GM10248 (cell line): ENCODE data around the gene CCDC74A.
A peak's percentile ranks its signal among the peaks of the same experiment; 100 is the strongest.
"Not testable (repeated sequence)": the region's sequence is repeated elsewhere in the genome, so short reads cannot be mapped to it uniquely, and the experiment has no call there.

Experiments
- CTCF ChIA-PET: fragments of 300-600 bp; sonication (Branson Sonifier 250); formaldehyde crosslinking; extraction: SDS; loops from one replicate; lab custom pipeline; 2021; ENCODE audit warnings: antibody characterized with exemption; lab: Yijun Ruan, JAX
- POLR2A ChIA-PET: fragments of 350-650 bp; sonication (Branson Sonifier 250); formaldehyde crosslinking; extraction: SDS; loops from one replicate; lab custom pipeline; 2020; ENCODE audit warnings: antibody characterized with exemption; lab: Yijun Ruan, JAX
- DNase-seq: peaks from one replicate; pipeline ENCODE4 v3.0.0; 2012; ENCODE audit errors: extremely low spot score
- TF ChIP-seq, protein P1 (sequence below): IDR thresholded peaks from 2 replicates; pipeline ENCODE4 v1.5.1; 2012; ENCODE audit warnings: mild to moderate bottlenecking, low read depth; ENCODE audit errors: extremely low read depth, missing control alignments, control extremely low read depth

Gene CCDC74A

GRCh38 chr2:131521961-131522781 lies 5.5 kb upstream of the CCDC74A start:
- CTCF ChIA-PET = no interaction called here
- DNase-seq = no peak
- TF ChIP-seq, protein P1, sequence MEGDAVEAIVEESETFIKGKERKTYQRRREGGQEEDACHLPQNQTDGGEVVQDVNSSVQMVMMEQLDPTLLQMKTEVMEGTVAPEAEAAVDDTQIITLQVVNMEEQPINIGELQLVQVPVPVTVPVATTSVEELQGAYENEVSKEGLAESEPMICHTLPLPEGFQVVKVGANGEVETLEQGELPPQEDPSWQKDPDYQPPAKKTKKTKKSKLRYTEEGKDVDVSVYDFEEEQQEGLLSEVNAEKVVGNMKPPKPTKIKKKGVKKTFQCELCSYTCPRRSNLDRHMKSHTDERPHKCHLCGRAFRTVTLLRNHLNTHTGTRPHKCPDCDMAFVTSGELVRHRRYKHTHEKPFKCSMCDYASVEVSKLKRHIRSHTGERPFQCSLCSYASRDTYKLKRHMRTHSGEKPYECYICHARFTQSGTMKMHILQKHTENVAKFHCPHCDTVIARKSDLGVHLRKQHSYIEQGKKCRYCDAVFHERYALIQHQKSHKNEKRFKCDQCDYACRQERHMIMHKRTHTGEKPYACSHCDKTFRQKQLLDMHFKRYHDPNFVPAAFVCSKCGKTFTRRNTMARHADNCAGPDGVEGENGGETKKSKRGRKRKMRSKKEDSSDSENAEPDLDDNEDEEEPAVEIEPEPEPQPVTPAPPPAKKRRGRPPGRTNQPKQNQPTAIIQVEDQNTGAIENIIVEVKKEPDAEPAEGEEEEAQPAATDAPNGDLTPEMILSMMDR = no peak
- POLR2A ChIA-PET = no interaction called here

DNA sequence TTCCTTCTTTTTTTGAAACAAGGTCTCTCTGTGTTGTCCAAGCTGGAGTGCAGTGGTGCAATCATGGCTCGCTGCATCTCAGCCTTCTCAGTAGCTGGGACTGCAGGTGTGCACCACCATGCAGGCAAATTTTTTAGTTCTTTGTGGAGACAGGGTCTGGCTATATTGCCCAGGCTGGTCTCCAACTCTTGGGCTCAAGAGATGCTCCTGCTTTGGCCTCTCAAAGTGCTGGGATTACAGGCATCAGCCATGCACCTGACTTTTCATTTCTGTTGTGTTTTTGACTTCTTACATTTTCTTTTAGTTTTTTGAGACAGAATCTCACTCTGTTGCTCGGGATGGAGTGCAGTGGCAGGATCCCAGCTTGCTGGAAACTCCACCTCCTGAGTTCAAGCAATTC lies 2.4 kb upstream of the CCDC74A start:
- CTCF ChIA-PET = interaction anchor here (1.1 kb wide), 1 partner anchor 27 kb away, joined by 3 read pairs; no protein-coding TSS in a partner anchor
- POLR2A ChIA-PET = interaction anchor here (0.7 kb wide), 1 partner anchor 33 kb away, joined by 3 read pairs; no protein-coding TSS in a partner anchor
- not testable (repeated sequence) for DNase-seq

GRCh38 chr2:131528981-131529863 lies 1.5 kb downstream of the CCDC74A start:
- POLR2A ChIA-PET = not testable (repeated sequence)
- peak; percentile 46 for DNase-seq
- CTCF ChIA-PET = interaction anchor here (1.2 to 2.3 kb wide), 2 partner anchors 10 to 37 kb away, joined by 3 to 7 read pairs; partner anchors contain the start of gene MZT2A

DNA sequence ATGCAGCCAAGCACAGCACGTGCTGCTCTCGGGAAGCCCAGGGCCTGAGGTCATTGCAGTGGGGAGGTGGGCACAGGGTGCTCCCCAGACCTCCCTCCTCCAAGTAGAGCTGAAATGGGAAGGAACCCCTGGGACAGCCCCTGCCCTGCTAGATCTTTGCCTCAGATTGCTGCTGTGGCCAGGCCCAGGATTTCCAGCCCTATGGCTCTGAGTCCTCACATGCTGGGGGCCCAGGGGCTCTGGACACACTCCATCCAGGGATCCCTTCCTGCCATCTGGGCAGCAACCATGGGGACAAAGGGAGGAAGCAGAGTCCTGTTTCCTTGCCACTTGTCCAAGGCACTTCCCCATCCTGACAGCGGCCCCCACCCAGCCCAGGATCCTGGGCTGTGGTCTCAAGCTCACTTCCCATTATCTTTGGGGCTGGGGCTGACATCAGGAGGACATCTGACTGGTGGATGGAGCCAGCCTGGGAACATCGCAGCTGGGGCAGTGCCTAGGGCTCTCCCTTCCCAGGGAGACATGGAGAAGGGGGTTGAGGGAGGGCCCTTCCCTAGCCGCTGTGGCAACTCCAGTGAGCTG lies 2.3 kb downstream of the CCDC74A start:
- POLR2A ChIA-PET, DNase-seq: not testable (repeated sequence)
- CTCF ChIA-PET = interaction anchor here (2.3 kb wide), 1 partner anchor 37 kb away, joined by 7 read pairs; the partner anchor contains the start of gene MZT2A

- POLR2A ChIA-PET, CTCF ChIA-PET, DNase-seq: not testable (repeated sequence)
- TF ChIP-seq, protein P1 = peak; percentile 9
Observed at GRCh38 chr2:131530626-131531344, 3.1 kb downstream of the CCDC74A start.

GRCh38 chr2:131531547-131532185 lies 4.0 kb downstream of the CCDC74A start:
- POLR2A ChIA-PET, CTCF ChIA-PET, DNase-seq: not testable (repeated sequence)

DNA sequence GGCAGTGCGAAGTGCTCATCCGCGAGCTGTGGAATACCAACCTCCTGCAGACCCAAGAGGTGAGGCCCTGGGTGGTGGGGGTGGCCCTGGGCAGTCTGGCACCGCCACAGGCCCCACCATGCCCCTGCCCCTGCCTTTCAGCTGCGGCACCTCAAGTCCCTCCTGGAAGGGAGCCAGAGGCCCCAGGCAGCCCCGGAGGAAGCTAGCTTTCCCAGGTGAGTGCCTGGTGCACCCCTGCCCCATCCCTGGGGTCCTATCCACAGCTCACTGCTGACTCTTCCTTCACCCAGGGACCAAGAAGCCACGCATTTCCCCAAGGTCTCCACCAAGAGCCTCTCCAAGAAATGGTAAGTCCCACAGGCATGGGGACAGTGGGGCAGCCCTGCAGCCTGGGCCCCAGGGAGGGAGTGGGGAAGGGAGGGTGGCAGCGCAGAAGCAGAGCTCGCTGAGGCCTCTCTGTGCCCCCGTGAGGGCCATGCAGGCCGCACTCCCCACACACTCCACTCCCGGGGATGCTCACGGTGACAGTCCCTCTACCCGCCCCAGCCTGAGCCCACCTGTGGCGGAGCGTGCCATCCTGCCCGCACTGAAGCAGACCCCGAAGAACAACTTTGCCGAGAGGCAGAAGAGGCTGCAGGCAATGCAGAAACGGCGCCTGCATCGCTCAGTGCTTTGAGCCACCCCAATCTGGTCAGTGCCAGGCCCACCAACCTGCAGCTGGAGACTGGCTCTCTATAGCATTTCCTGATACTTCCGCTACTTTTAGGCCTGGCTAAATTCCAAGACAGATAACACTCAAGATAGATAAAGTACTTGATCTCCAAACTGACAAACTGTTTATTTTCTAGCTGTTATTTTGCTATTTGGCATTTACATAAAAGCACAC lies 5.3 kb downstream of the CCDC74A start:
- DNase-seq, CTCF ChIA-PET, POLR2A ChIA-PET: not testable (repeated sequence)

- DNase-seq, POLR2A ChIA-PET, CTCF ChIA-PET: not testable (repeated sequence)
Observed at GRCh38 chr2:131533609-131534316, 6.1 kb downstream of the CCDC74A start.

DNA sequence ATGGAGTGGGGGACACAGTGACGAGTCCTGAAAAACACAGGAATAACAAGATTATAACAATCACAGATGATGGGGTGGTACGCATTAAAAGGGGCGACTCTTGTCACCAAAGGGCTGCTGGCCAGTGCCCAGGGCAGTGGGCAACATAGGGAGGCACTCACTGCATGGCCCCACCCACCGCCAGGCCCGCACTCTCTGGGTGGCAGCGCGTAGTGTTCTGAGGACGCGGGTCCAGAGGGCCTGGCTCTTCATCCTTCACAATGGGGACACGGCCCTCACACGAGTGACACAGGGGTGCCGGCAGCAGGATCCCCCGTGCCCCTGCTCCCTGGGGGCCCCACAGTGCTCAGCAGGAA lies 6.6 kb downstream of the CCDC74A start:
- POLR2A ChIA-PET, DNase-seq, CTCF ChIA-PET: not testable (repeated sequence)

GRCh38 chr2:131534965-131535364 lies 7.3 kb downstream of the CCDC74A start:
- POLR2A ChIA-PET, DNase-seq, CTCF ChIA-PET: not testable (repeated sequence)
